Measurements from ENCODE around the gene IPCEF1.

IPCEF1 gene

DNA sequence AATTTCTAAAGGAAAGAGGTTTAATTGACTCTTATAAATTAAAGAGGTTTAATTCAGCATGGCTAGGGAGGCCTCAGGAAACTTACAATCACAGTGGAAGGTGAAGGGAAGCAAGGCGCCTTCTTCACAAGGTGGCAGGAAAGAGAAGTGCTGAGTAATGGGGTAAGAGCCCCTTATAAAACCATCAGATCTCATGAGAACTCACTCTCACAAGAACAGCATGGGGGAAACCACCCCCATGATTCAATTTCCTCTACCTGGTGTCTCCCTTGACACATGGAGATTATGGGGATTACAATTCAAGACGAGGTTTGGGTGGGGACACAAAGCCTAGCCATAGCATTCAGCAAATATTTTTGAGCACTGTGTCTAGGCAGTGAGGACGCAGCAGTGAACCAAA, 3.9 kb upstream of the IPCEF1 start:
- TF ChIP-seq CTCF (IDR thresholded peaks at IDR 0.05; ENCODE audit: low read depth, low read length): no peak
- no peak overlapping the region for H3K4me3 ChIP-seq (ENCODE audit: low read depth, low read length)

- no peak overlapping the region for H3K4me3 ChIP-seq (ENCODE audit: low read depth, low read length)
- no peak for TF ChIP-seq CTCF (IDR thresholded peaks at IDR 0.05; ENCODE audit: low read depth, low read length)
Observed at GRCh38 chr6:154359679-154360078, 3.1 kb upstream of the IPCEF1 start.

DNA sequence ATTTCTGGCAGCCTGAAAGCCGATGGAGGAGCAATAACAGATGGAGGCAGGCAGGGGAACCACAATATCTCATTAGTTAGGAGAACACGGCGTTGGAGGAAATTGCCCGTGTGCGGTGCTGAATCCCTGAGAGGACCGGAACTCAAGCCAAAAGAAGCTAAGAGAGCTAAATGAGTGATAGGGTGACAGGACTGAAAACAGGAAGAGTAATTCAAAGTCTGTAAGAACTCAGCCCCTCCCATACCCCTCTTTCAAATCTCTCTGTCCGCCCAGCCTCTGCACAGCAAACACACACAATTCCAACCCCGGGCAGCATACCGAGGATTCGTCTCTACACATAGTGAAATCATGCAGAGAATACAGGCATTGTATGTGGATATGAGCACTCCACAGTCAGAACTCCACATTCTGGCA, 2.6 kb upstream of the IPCEF1 start:
- H3K4me3 ChIP-seq (ENCODE audit: low read depth, low read length): no peak overlapping the region
- no peak for TF ChIP-seq CTCF (IDR thresholded peaks at IDR 0.05; ENCODE audit: low read depth, low read length)

DNA sequence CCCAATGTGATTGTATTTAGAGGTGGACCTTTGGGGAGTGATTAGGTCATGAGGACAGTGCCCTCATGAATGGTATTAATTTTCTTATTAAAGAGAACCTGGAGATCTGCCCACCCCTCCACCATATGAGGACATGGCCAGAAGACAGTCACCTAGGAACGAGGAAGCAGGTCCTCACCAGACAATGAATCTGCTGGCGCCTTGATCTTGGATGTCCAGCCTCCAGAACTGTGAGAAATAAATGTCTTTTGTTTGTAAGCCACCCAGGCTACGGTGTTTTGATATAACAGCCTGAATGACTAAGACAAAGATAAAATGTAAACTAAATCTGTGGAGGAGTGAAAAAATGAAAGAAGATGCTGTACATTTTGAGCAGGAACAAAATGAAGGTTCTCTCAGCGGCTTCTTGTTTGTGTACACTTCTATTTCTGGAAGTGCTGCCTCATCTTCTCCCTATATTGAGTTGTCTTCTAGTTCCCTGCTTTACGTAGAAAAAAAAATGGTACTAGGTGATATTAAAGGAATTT, 1.5 kb upstream of the IPCEF1 start:
- H3K4me3 ChIP-seq (ENCODE audit: low read depth, low read length): no peak overlapping the region
- TF ChIP-seq CTCF (IDR thresholded peaks at IDR 0.05; ENCODE audit: low read depth, low read length): no peak

GRCh38 chr6:154356113-154356512, 490 bp downstream of the IPCEF1 start:
- no peak overlapping the region for H3K4me3 ChIP-seq (ENCODE audit: low read depth, low read length)
- no peak for TF ChIP-seq CTCF (IDR thresholded peaks at IDR 0.05; ENCODE audit: low read depth, low read length)

GRCh38 chr6:154354265-154354777, 2.3 kb downstream of the IPCEF1 start:
- no peak overlapping the region for H3K4me3 ChIP-seq (ENCODE audit: low read depth, low read length)
- TF ChIP-seq CTCF (IDR thresholded peaks at IDR 0.05; ENCODE audit: low read depth, low read length): no peak

GRCh38 chr6:154353626-154354025, 3.0 kb downstream of the IPCEF1 start:
- no peak for TF ChIP-seq CTCF (IDR thresholded peaks at IDR 0.05; ENCODE audit: low read depth, low read length)
- H3K4me3 ChIP-seq (ENCODE audit: low read depth, low read length): no peak overlapping the region

All from WI38 (cell line).